Astrocyte of the spinal cord (primary cell): ENCODE measurements around the gene GK2.

Experiments
- DNase-seq: peaks from one replicate; pipeline ENCODE4 v3.0.0; 2011; ENCODE audit warnings: low read depth, low spot score
- H3K4me3 ChIP-seq: 2 replicates; pipeline ENCODE4 v1.5.1; 2011; ENCODE audit warnings: low read depth, mild to moderate bottlenecking, low read length, moderate library complexity
- CTCF ChIP-seq: IDR thresholded peaks from 2 replicates; pipeline ENCODE4 v1.5.1; 2012; ENCODE audit warnings: low read depth, mild to moderate bottlenecking, low read length, inconsistent platforms
- in situ Hi-C: cut with HindIII; loops from 2 replicates; pipeline ENCODE4 v1.10.0; 2017; ENCODE audit warnings: low sequenced_read_pairs

The GK2 gene

GRCh38 chr4:79367096-79367495, 40.9 kb downstream of the GK2 start:
- no peak for TF ChIP-seq CTCF
- no peak for DNase-seq
- in situ Hi-C loops: no loop called here
- no peak overlapping the region for H3K4me3 ChIP-seq

- in situ Hi-C loops: no loop called here
- TF ChIP-seq CTCF: no peak
- no peak overlapping the region for H3K4me3 ChIP-seq
- no peak for DNase-seq
Measured at GRCh38 chr4:79366422-79366821, 41.6 kb downstream of the GK2 start.

GRCh38 chr4:79364061-79364460, 44.0 kb downstream of the GK2 start:
- H3K4me3 ChIP-seq: no peak overlapping the region
- no peak for TF ChIP-seq CTCF
- in situ Hi-C loops: no loop called here
- no peak for DNase-seq

GRCh38 chr4:79362626-79363025, 45.4 kb downstream of the GK2 start:
- TF ChIP-seq CTCF: no peak
- no peak overlapping the region for H3K4me3 ChIP-seq
- no peak for DNase-seq
- in situ Hi-C loops: no loop called here

GRCh38 chr4:79360006-79360405, 48.0 kb downstream of the GK2 start:
- TF ChIP-seq CTCF: no peak
- DNase-seq: no peak
- in situ Hi-C loops: no loop called here
- no peak overlapping the region for H3K4me3 ChIP-seq

- H3K4me3 ChIP-seq: no peak overlapping the region
- in situ Hi-C loops: no loop called here
- no peak for DNase-seq
- TF ChIP-seq CTCF: no peak
Measured at GRCh38 chr4:79358438-79358837, 49.6 kb downstream of the GK2 start.

GRCh38 chr4:79357365-79357764, 50.7 kb downstream of the GK2 start:
- no peak for DNase-seq
- TF ChIP-seq CTCF: no peak
- H3K4me3 ChIP-seq: no peak overlapping the region
- in situ Hi-C loops: no loop called here
